ENCODE data around the gene SDK2.
"Not testable (repeated sequence)": the region's sequence is repeated elsewhere in the genome, so short reads cannot be mapped to it uniquely, and the experiment has no call there.

The SDK2 gene

DNA sequence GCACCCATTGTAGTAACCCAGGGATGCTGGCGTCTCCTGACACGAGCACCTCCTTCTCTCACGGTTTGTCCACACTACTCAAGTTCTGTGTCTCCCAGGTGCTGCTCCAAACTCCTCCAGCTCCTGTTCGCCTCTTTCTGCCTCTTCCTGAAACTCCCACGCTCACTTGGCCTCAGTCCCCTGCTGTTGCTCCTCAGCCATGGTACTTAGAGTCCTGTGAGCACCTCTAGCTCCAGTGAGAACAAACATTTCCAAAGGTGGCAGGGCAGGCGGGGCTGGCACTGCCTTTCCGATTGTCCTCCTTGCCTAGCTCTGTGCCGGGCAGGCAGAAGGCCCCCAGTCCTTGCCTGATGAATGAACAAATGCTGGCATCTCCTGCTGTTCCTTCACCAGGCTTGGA lies 146.1 kb downstream of the SDK2 start:
- DNase-seq = no peak

DNA sequence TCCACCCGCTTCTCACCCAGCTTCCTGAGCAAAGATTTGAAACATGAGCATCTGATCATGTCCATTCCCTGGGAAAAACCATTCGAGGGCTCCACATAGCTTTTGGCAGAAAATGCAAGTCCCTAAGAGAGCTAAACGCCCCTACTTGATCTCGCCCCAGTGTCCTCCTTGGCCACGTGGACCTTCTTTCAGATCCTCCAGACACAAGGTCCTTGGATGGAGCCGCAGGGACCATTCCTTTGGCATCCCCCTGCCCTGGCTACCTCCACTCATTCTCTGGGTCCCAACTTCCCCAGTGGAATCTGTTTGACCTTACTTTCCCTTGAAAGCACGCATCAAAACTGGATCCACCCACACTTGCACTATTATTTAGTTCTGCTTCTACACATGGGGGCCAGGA lies 146.5 kb downstream of the SDK2 start:
- no peak for DNase-seq

DNA sequence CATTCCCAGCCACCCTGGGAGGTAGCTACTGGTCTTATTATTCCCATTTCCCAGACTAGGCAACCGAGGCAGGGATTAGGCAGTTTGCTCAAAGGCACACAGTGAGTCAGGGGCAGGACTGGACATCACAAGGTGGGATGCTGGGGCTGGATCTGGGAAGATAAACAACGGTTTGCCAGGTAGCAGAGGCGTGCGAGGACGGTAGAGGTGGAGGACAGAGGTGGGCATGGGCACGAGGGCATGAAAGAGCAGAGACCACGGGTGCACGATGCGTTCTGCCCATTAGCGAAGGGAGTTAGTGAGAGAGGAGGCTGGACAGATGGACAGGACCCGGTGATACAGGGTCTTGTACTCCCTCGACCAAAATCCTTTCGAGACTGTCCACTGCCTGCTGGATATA lies 148.0 kb downstream of the SDK2 start:
- DNase-seq = no peak

DNA sequence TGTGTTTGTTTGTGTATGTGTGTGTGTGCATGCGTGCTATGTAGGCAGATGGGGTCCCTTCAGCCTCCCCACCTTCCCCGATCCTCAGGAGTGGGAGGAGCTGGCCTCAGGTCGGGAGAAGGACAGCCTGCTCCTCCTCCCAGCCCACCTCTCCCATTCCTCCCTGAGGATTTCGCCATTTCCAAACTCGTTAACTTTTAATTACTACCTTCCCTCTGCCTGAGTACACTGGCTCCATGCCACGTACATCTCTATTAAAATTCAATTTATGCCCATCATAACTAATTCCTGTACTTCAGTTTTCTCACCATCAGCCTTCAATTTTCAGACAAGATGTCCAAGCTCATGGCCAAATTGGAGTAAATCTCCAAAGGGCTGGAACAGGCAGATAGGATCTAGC lies 148.6 kb downstream of the SDK2 start:
- no peak for DNase-seq

DNA sequence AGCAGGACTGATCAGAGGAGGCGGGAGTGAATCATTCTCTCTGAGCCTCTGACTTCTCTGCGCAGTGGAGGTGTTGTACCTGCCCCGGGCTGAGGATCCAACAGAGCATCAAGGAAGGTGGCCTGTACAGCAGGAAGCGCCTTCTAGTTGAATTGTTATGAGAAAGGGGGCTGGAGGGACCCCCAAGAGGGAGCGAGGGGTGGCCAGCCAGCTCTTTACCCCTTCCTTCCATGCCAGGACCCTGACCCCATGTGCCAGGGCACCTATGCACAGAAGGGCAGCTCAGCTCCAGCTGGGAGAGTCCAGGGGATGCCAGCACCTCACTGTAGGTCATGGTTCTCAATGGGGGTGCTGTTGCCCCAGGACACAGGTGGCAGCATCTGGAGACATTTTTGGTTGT lies 149.3 kb downstream of the SDK2 start:
- DNase-seq = no peak

DNA sequence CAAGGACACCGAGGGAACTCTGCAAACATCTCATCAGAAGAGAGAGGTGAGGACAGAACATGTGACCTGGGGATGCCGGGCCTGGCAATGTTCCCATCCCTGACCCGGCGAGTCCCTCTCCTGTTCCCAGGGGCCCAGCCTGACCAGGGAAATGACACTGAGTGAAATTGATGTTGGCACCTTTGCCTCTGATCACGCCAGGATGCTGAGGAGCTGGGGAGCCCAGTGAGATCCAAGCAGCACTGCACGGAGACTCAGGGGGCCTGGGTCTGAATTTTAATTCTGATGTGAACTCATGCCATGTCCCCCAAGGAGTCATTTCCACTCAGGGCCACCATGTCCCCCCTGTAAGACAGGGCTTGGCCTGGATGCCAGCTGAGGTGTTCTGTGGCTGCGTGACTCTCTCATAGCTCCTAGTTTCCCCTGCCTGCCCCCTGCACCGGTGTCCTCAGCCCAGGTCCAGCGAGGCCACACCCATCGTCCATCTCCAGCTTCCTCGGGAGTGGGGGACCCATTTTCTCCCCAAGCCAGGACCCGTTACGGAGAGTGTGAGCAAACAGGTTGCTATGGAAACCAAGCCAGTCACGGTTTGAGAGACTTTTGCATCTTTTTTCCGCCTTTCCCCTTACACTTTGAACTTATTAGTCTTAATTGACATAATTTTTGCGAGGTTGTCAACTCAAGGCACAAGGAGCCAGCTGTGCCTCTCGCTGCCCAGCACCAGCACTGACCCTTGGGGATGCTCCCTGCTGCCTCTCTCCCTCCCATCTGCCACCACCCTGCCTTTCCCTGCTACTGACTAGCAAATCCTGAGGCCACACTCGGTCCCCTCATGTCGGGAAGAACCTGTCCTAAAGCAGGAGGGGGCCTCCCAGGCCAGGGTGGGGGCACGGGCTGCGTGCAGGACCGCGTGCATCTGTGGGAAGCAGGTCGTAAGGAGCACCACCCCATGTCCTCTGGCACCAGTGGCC lies 150.0 kb downstream of the SDK2 start:
- no peak for DNase-seq

DNA sequence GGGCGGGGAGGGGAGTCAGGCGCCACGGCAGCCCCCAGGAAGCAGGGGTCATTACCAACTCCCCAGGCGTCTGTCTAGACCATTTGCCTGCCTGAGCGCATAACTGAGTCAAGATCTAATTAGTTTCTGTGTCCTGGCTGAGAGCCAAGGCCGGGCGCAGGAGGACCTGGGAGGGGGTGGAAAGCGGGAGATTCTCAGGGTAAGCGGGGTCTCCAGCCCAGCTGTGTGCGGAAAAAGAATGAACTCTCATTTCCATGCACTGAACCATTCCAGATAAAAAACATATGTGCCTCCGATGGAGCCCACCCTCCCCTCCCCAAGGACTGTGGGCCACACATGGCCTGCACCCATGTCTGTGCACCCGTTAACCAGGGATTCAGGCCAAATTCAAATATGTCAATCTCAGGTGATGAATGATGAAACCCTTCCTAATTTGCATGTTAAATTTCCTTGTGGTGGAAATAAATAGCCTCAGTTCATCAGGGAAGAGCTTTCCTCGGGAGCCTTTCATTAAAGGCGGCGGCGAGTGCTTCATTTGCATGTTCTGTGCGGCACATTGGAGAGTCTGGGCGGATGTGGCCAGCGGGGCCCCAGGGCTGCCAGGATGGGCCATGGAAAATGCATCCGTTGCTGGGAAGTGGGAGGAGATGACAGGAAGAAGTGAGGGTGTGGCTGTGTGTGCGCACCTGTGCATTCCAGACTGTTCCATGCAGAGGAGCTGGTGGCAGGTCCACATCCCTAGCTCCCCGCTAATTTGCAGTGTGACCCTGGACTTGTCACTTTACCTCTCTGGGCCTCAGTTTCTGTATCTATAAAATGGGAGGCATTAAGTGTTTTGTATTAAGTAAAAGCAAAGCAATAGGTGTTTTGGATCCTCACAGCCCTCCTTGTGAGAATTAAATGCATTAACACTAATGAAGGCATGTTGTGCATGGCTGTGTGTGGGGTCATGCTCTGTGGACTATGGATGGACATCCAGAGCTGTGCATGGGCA lies 151.1 kb downstream of the SDK2 start:
- DNase-seq = no peak

DNA sequence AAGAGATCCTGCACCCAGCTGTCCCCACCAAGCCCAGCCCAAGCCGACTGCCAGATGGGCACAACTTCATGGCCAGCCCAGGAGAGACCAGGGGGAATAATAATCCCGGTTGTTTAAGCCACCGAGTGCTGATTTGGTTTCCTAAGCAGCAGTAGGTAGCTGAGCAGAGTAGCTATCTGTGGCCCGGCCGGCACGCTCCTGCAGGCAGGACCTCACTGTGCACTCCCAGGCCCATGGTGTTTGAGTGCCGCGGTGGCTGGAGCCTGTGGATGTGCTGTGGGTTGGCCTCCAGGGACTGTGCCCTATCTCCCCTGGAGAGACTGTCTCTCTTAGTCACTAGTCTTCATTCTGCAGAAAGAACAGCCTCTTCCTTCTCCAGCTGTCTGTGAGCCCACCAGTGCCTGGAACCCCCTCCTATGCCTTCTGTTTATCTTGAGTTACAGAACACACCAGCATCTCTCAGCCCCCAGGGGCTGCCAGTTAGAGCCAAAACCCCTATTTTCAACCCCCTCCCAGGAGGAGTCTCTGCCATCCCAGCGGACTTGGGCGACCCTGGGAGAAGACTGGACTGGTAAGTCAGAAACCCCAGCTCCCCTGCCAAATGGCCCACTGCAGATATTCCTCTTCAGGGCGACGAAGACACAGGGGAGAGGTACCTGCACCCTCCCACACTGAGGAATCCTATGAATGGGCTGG lies 152.0 kb downstream of the SDK2 start:
- DNase-seq = no peak

DNA sequence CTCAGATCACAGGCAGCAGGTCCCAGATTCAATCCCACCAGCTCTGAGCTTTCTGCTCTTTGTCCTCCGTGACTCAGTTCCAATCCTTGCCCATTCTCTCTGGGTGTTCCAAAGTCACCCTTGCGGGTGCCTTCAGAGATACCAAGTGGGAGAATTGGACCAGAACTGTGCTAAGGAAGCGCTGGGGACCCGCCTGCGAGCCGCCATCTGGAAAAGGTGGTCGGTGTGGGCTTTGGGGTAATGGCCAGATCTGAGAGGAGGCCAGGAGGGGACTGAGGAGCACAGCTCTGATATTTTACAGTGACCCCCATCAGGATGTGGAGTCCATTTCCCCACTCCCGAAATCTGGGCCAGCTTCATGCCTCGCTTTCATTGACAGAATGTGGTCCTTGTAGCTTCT lies 152.6 kb downstream of the SDK2 start:
- DNase-seq = no peak

DNA sequence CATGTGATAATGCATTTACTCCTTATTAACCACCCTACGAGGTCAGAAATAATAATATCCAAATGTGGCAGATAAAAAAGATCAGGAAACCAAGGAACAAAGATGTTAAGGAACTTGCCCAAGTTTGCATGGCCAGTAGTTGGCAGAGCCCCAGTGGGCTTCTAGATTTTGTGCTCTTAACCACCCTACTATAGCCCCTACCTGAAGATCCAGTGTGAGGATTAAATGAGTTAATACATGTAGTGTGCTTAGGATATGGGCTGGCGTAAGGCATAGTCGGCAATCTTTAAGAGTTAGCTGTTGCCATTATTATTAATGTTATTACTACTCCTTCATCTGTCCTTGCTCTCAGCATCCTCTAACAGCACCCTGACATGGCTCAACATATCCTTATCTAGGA lies 153.4 kb downstream of the SDK2 start:
- DNase-seq = no peak

DNA sequence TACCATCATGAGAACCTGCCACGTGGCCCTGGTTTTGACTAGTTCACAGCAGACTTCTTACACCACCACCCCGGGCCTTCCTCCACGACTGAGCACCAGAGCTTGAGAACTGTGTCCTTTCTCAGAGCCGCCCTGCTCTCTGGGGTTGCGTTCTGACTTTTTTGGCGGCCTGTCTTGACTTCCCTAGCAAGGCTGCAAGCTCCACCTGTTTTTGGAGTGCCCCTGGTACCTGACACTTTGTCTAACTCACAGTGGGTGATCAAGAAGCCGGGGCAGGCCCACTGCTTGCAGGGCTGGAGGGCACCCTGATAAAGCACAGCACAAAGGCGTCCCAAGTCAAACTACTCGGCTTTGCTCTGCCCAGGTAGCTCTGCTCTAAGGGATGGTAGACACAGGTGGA lies 154.3 kb downstream of the SDK2 start:
- no peak for DNase-seq

DNA sequence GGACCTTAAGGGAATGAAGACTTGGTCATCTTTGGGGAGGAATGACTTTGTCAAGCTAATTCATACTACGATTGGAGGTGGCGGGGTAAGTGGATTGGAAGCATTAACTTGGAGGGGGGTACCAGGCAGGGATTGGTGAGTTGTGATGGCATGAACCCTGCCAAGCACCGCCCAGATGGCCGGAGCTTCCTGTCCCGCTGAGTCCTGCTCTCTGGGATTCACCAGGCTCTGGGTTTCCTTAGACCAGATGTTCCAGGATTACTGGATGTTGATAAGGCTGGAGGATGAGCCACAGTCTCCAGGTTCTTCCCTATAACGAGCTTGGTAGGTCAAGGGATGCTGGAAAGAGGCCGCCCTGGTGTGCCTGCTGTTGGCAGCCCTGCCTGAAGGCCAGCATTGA lies 154.9 kb downstream of the SDK2 start:
- no peak for DNase-seq

DNA sequence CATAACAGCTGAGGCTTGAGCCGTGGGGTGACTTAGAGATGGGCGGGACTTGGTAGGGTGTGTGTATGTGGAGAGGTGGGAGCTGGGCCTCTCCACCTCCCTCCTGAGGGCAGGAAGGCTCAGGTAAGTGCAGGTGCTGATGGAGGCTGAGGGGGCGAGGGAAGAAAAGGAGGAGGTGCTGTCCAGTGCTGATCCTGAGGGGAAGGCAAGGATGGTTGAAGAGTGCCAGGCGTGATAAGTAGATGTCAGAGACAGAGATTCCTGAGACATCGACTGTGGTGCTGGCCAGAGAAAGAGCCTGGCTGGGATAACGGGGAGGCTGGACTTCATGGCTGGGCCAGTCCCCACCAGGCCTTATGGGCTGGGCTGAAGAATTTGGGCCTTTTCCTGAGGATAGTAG lies 159.1 kb downstream of the SDK2 start:
- DNase-seq = no peak

DNA sequence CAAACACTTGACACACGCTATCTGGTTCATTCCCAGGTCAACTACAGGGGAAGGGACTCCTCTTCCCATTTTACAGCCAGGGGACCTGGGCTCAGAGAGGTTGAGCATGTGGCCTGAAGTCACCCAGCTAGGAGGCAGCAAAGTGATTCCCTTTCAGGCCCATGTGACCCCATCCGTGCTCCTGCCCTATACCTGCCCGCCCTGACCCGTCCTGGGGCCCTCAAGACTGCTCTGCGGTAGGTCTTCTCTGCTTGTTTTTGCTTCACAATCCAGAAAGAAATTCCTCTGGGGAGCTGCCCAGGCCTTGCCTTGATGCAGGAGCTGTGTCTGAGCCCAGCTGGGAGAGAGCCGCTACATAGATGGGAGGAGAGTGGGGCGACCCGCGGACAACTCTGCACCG lies 161.4 kb downstream of the SDK2 start:
- DNase-seq = no peak

DNA sequence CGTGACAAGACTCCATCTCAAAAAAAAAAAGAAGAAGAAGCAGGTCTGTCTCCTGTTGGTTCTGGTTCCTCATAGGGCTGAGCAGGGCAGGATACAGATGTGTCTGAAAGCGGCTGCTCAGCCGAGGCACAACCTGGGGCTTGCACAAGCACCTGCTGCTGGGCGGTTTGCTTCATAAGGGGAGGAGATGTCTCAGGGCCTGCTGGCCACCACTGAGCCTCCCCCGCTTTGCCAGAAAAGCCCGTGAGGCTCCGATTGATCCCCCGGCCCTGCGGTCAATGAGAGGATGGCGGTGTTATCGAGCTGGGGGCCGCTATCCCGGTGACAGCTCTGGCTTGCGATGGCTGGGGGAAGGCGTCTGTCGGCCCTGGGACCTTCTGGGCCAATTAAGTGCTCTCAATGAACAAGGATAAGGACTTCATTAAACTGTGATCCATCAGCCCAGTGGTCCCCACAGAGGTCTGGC lies 162.0 kb downstream of the SDK2 start:
- no peak for DNase-seq

DNA sequence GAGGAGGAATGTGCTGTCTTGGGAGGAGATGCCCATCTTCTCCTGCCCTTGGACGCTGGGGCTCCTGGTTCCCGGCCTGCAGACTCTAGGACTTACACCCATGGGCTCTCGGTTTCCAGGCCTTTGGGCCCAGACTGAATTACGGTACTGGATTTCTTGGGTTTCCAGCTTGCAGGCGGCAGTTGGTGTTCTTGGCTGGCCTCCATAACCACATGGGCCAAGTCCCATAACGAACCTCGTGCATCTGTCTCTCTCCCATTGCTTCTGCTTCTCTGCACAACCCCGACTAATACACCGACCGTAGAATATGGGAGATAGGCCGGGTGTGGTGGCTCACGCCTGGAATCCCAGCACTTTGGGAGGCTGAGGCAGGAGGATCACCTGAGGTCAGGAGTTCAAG lies 162.6 kb downstream of the SDK2 start:
- no peak for DNase-seq

DNA sequence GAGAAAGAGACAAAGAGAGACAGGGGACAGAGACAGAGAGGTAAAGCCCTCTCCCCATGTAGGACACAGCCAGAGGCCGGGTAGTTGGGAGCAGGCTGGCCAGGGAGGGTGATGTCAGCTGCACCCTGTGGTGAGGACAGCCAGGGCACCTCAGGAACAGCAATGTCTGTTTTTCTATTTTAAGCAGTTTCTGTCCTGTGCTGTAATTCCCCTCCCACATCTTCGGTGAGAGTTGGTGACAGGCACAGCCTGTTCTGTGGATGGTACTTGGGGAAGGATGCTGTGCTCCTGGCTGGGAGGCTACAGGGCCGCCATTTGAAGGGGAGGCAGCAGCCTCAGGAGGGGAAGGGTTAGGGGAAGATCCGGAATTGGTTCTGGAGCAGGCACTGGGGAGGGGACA lies 163.5 kb downstream of the SDK2 start:
- no peak for DNase-seq

DNA sequence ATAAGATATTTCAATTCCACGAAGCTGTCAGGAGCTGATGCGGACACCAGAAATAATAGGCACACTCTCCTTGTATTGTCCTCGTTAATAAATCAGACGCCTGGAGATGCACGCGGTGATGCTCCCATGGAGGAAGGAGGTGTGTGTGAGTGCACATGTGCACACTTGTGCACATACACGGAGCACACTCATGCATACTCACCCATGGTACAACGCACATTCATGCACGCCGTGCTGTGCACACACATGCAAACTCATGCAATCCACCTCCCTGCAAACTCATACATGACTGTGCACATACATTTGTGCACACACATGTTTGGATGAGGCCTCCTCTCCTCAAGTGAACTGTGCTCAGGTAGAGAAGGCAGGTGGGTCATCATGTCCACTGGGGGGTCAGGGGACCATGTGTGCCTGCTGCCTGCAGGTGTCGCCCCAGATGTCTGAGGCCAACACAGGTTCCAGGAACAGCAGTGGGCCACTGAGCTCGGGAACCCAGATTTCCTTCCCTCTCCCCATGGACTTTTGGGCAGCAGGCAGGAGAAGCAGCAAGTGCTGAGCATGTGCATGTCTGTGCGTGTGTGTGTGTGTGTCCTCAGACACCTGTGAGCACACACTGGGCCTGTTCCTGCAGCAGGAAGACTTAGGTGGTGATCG lies 165.3 kb downstream of the SDK2 start:
- no peak for DNase-seq

DNA sequence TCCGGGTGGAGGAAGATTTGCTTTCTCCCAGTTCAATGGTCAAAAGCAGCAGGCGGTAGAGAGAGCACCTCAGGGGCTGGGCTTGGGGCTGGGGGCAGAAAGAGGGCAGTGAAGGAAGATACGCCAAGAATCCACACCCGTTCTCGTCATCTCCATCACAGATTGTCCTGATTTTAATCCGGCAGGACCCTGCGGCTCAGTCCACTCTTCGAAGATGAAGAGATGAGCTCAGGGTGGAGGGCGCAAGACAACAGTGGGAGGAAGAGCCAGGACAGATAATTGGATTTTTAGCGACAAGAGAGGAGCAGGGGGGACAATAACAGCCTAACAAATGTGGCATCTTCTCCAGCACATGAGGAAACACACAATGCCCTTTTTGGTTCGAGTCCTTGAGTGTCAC lies 165.9 kb downstream of the SDK2 start:
- DNase-seq = no peak

DNA sequence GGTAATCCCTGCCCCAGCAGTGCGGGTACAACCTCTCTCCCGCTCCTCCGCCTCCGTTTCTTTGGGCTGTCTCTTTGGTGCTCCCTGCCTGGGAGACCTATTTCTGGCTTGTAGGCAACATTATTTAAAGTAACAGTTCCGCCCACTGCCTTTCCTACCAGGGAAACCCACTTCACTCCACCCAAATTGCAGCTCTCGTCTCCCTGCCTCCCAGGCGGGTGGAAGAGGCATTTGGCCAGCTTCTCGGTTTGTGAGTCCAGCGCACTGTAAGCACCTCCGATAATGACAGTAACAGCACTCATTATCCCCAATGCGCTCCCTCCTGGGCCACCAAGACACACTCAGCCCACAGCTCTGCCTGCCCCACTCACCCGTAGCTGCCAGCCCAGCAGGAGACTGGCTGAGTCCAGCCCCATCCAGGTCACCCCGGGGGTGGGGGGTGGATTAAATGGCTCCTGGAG lies 167.3 kb downstream of the SDK2 start:
- no peak for DNase-seq

DNA sequence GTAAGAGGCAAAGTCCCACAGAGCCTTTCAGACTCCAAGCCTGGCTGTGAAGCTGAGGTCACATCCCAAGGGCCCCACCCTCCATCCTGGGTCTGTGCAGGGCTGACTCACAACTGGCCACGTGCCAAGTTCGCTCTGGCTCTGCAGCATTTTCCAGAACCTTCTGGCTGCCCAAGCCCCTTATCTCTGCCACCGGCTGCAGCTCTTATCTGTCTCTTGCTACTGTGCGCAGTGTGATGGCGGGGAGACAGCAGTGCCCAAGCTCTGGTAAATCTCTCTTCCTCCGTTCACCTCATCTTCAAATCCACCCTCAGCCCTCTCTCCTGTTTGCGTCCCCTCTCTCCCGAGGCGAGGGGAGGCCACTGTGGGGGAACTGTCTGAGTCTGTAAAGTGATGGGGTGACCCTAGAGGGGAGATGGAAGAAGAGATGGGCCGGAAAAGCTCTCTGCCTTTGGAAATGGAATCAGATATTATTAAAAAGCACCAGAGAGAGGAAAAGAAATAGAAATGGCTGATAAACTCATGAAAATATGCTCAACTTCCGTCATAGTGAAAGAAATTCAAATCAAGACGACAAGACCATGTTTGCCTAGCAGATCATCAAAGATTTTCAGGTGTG lies 169.8 kb downstream of the SDK2 start:
- peak in 1 of 2 donors; percentile 3 for DNase-seq

DNA sequence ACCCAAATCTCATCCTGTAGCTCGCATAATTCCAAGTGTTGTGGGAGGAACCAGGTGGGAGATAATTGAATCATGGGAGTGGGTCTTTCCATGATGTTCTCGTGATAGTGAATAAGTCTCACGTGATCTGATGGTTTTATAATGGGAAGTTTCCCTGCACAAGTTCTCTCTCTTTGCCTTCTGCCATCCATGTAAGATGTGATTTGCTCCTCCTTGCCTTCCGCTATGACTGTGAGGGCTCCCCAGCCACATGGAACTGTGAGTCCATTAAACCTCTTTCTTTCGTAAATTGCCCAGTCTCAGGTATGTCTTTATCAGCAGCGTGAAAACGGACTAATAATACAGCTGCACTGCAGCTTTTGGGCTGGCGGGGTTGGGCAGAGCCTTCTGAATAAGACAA lies 171.5 kb downstream of the SDK2 start:
- not testable (repeated sequence) for DNase-seq
